Pancreas (tissue), 10 donors: ENCODE measurements around the gene GLYATL1B. TPM values are rescaled to one million over a fixed set of nuclear protein-coding genes. Genes with fewer than 3 reads are reported as not detected.
"Not testable (repeated sequence)": the region's sequence is repeated elsewhere in the genome, so short reads cannot be mapped to it uniquely, and the experiment has no call there.

ENCODE experiments used
- ATAC-seq, 4 donors: fragments of 200-7000 bp; cut with Tn5 transposase; one replicate each; pipeline versions ENCODE4 v1.8.0 to v1.9.1; 2020; ENCODE audit warnings: mild to moderate bottlenecking in 4 of 4, moderate library complexity in 4 of 4
- DNase-seq, 6 donors: peaks; one replicate each; pipeline ENCODE4 v3.0.0-alpha.2; 2020
- FAIRE-seq: peaks from 2 replicates; lab custom pipeline; 2012; peaks lifted over from hg19 to GRCh38; lab: Jason Lieb, UNC
- H3K27ac ChIP-seq, 4 donors: fragments of 200-600 bp; sonication (generic); 1 replicate in 3 of 4; 2 replicates in 1 of 4; pipeline versions ENCODE4 v1.5.0 to v1.8.0; 2020
- H3K27me3 ChIP-seq, 4 donors: fragments of 200-600 bp; one replicate each; pipeline ENCODE4 v1.8.0; 2021
- H3K36me3 ChIP-seq, 3 donors: fragments of 200-600 bp; sonication (generic) in 1 of 3; one replicate each; pipeline versions ENCODE4 v1.5.0 to v1.8.0; 2020 to 2021
- H3K4me1 ChIP-seq, 3 donors: fragments of 200-600 bp; one replicate each; pipeline ENCODE4 v1.8.0; 2021
- H3K4me3 ChIP-seq, 4 donors: fragments of 200-600 bp; sonication (generic) in 2 of 4; one replicate each; pipeline versions ENCODE4 v1.5.0 to v1.8.0; 2020 to 2021
- H3K9me3 ChIP-seq, 4 donors: fragments of 200-600 bp; one replicate each; pipeline ENCODE4 v1.8.0; 2021
- CTCF ChIP-seq, 4 donors: fragments of 200-600 bp; sonication (generic) in 3 of 4; IDR thresholded peaks; one replicate each; pipeline versions ENCODE4 v1.5.0 to v1.8.0; 2021; ENCODE audit warnings: antibody characterized with exemption in 4 of 4
- WGBS, 2 donors: extraction: QIAGEN DNeasy Blood & Tissue Kit; methylation state at CpG; one replicate each; pipeline ENCODE4 v1.1.7; 2013; 5-methylcytosine and 5-hydroxymethylcytosine counted together
- intact Hi-C, 3 donors: fragments of 100-400 bp; cut with DNase I; formaldehyde crosslinking; loops; one replicate each; pipeline versions ENCODE4 v1.11.1 to v1.14.2; 2022
- polyA plus RNA-seq, 2 donors: library from polyadenylated mRNA; stranded (reverse); fragments of 200-250 nt; gene quantifications; one replicate each; pipeline ENCODE4 v1.2.3, GENCODE V29; 2013
- total RNA-seq, 6 donors: library from RNA; stranded (reverse); fragmentation: NEBNext Ultra II Directional in 4 of 6; extraction: Animal tissue kit (Norgen Biotek cat#: 25700) in 4 of 6; gene quantifications; one replicate each; pipeline versions ENCODE4 v1.2.1 to v1.2.4, GENCODE V29; 2021 to 2023
- donor health status: healthy with polysubstance abuse.
- donor health status: DM: no; HTN: no; CAD: no; lungs with moderate emphysema.
- donor health status: DM: no; HTN: no; CAD: no.
- donor health status: control.
- donor health status: control.
- donor health status: Bipolar disorder and iron deficiency.
- donor health status: DM: yes; HTN: yes; CAD: no.
- donor health status: DM: no; HTN: no; CAD: no.
- donor health status: DM: no; HTN: no; CAD: no.
- donor health status: DM: yes; HTN: yes; CAD: no.

Gene GLYATL1B, protein sequence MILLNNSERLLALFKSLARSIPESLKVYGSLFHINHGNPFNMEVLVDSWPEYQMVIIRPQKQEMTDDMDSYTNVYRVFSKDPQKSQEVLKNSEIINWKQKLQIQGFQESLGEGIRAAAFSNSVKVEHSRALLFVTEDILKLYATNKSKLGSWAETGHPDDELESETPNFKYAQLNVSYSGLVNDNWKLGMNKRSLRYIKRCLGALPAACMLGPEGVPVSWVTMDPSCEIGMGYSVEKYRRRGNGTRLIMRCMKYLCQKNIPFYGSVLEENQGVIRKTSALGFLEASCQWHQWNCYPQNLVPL
- total RNA-seq (not detected), polyA plus RNA-seq (not detected)

GRCh38 chr11:59086007-59086406, at the start of gene GLYATL1B:
GLYATL1B (plus strand) TSS chr11:59086307; CDS start chr11:59086307, 0 bp downstream.
- not testable (repeated sequence) for H3K4me1 ChIP-seq, FAIRE-seq, ATAC-seq

GRCh38 chr11:59036542-59036941, 49.6 kb upstream of the GLYATL1B start:
- DNase-seq, H3K36me3 ChIP-seq, intact Hi-C loops, H3K9me3 ChIP-seq, FAIRE-seq, H3K27me3 ChIP-seq, H3K27ac ChIP-seq, H3K4me3 ChIP-seq, ATAC-seq, H3K4me1 ChIP-seq: not testable (repeated sequence)
- WGBS, 2 donors = 95 to 98% methylated on average over 2 of the region's 2 CpGs

More at GRCh38 chr11:59086007-59086406, at the start of gene GLYATL1B:
- intact Hi-C loops, DNase-seq, H3K4me3 ChIP-seq, H3K27me3 ChIP-seq, H3K27ac ChIP-seq, H3K9me3 ChIP-seq, H3K36me3 ChIP-seq: not testable (repeated sequence)
- WGBS, 2 donors = 86 to 90% methylated on average over 5 of the region's 5 CpGs

GRCh38 chr11:59037434-59037833, 48.7 kb upstream of the GLYATL1B start:
- DNase-seq, intact Hi-C loops, H3K27ac ChIP-seq, H3K4me1 ChIP-seq, H3K4me3 ChIP-seq, H3K9me3 ChIP-seq, FAIRE-seq, H3K27me3 ChIP-seq, ATAC-seq, H3K36me3 ChIP-seq: not testable (repeated sequence)
- 95 to 96% methylated on average over 1 of the region's 1 CpG for WGBS, 2 donors

GRCh38 chr11:59040607-59041006, 45.5 kb upstream of the GLYATL1B start:
- FAIRE-seq (no peak), DNase-seq (no peak), ATAC-seq (peak in 3 of 4 donors; percentile 59 to 66 (median 62))
- Histone ChIP-seq H3K4me3 (no peak overlapping the region), H3K9me3 (no peaks in the 10 kb centered on the region), H3K27me3 (no peaks in the 10 kb centered on the region), H3K4me1 (no peaks in the 10 kb centered on the region), H3K27ac (no peak overlapping the region), H3K36me3 (no peaks in the 10 kb centered on the region)
- TF ChIP-seq CTCF (IDR thresholded peaks at IDR 0.05) = no peak
- WGBS, 2 donors = 34 to 37% methylated on average over 3 of the region's 3 CpGs
- intact Hi-C loops = no loop called here

DNA sequence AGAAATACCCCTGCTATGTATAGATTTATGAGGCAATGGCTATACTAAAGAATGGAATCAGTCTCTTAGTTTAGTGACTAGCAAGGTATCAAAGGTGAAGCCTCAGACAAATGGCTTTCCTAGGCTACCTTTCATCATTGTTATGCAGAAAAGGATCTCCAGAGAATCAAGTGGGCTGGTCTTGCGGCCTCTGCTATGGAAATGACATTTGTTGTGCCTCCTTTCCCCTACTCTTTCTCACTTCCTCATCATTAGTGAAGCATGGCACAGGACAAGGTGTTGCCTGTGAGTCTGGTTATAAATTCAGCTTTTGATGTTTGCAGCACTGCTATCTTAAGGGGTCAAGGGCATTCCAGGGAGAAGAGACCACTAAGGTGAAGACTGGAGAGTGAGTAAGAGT, 34.7 kb upstream of the GLYATL1B start:
- FAIRE-seq, H3K36me3 ChIP-seq, intact Hi-C loops, H3K27me3 ChIP-seq, H3K4me1 ChIP-seq, H3K9me3 ChIP-seq, DNase-seq, H3K27ac ChIP-seq, H3K4me3 ChIP-seq, ATAC-seq: not testable (repeated sequence)
- 85% methylated on average over 1 of the region's 1 CpG for WGBS, 2 donors

DNA sequence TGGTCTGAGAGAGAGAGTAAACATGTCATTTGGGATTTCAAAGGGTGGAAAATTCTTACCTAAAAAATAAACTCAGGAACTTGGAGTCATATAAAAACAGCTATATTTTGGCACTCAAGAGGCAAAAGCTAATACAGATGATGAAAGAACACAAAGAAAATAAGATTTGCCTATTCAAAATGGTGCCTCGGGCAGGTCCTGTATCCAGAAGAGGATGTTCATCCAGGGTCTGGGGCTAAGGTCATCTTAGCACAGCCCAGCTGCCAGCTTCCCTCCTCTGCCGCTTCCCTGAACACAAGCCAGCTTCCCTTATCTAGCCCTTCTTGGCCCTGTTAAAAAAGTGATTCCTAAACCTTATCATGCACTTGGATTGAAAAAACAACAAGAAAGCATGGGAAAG, 33.8 kb upstream of the GLYATL1B start:
- H3K27ac ChIP-seq, DNase-seq, ATAC-seq, H3K27me3 ChIP-seq, H3K9me3 ChIP-seq, H3K36me3 ChIP-seq, H3K4me3 ChIP-seq, H3K4me1 ChIP-seq, FAIRE-seq, intact Hi-C loops: not testable (repeated sequence)
- WGBS, 2 donors = 41 to 50% methylated on average over 2 of the region's 2 CpGs

DNA sequence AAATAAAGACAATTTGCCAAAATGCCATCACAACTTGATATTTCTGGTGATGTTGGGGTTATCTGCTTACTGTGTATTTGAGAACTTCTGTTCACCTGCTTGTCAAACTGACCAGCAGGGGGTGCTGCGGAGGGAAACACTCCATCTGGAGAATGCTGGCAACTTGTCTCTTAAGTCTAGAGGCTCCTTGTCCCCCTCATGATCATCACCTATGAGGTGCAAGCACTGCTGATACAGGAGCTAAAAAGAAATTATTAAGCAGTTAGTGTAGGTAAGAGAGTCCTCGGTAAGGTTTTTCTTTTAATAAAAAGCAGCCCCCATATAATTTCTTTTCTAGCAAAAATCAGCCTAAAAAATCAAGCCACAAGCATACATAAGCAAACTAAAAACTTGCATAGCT, 32.7 kb upstream of the GLYATL1B start:
- intact Hi-C loops = no loop called here
- no peaks in the 10 kb centered on the region for H3K4me1 ChIP-seq
- FAIRE-seq (no peak), ATAC-seq (peak in 3 of 4 donors; percentile 64 to 73 (median 69)), DNase-seq (peak; percentile 26 to 90 (median 68))
- no peaks in the 10 kb centered on the region for H3K36me3 ChIP-seq
- WGBS, 2 donors = 14 to 28% methylated on average over 2 of the region's 2 CpGs
- no peaks in the 10 kb centered on the region for H3K27me3 ChIP-seq
- no peaks in the 10 kb centered on the region for H3K9me3 ChIP-seq
- peak; percentile 58 to 85 (median 64) for TF ChIP-seq CTCF (IDR thresholded peaks at IDR 0.05)
- H3K27ac ChIP-seq = no peak overlapping the region
- H3K4me3 ChIP-seq = no peak overlapping the region
